Measurements from ENCODE around the gene OSBPL10.

The OSBPL10 gene

GRCh38 chr3:31929826-31930502 is 51.1 kb downstream of the OSBPL10 start:
- DNase-seq, result no peak
- Histone ChIP-seq H3K9me3 (no peaks in the 10 kb centered on the region), H3K36me3 (no peaks in the 10 kb centered on the region), H3K27me3 (no peaks in the 10 kb centered on the region), H3K4me3 (ENCODE audit: low read depth, low read length) (no peak overlapping the region), H3K4me1 (no peaks in the 10 kb centered on the region)
- TF ChIP-seq, protein P1, sequence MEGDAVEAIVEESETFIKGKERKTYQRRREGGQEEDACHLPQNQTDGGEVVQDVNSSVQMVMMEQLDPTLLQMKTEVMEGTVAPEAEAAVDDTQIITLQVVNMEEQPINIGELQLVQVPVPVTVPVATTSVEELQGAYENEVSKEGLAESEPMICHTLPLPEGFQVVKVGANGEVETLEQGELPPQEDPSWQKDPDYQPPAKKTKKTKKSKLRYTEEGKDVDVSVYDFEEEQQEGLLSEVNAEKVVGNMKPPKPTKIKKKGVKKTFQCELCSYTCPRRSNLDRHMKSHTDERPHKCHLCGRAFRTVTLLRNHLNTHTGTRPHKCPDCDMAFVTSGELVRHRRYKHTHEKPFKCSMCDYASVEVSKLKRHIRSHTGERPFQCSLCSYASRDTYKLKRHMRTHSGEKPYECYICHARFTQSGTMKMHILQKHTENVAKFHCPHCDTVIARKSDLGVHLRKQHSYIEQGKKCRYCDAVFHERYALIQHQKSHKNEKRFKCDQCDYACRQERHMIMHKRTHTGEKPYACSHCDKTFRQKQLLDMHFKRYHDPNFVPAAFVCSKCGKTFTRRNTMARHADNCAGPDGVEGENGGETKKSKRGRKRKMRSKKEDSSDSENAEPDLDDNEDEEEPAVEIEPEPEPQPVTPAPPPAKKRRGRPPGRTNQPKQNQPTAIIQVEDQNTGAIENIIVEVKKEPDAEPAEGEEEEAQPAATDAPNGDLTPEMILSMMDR (IDR thresholded peaks at IDR 0.05; ENCODE audit: low read depth, low read length), result no peak

- no peaks in the 10 kb centered on the region for H3K4me1 ChIP-seq
- DNase-seq, result no peak
- no peaks in the 10 kb centered on the region for H3K27me3 ChIP-seq
- TF ChIP-seq, protein P1 (IDR thresholded peaks at IDR 0.05; ENCODE audit: low read depth, low read length), result no peak
- no peak overlapping the region for H3K4me3 ChIP-seq (ENCODE audit: low read depth, low read length)
- no peaks in the 10 kb centered on the region for H3K9me3 ChIP-seq
- H3K36me3 ChIP-seq, result no peaks in the 10 kb centered on the region
Measured at GRCh38 chr3:31927811-31928210, 53.3 kb downstream of the OSBPL10 start.

- Histone ChIP-seq H3K9me3 (no peaks in the 10 kb centered on the region), H3K4me1 (no peaks in the 10 kb centered on the region), H3K4me3 (ENCODE audit: low read depth, low read length) (no peak overlapping the region), H3K36me3 (no peaks in the 10 kb centered on the region), H3K27me3 (no peaks in the 10 kb centered on the region)
- TF ChIP-seq, protein P1 (IDR thresholded peaks at IDR 0.05; ENCODE audit: low read depth, low read length), result no peak
- DNase-seq, result no peak
Measured at GRCh38 chr3:31926543-31926942, 54.5 kb downstream of the OSBPL10 start.

- TF ChIP-seq, protein P1 (IDR thresholded peaks at IDR 0.05; ENCODE audit: low read depth, low read length), result no peak
- no peaks in the 10 kb centered on the region for H3K9me3 ChIP-seq
- no peaks in the 10 kb centered on the region for H3K4me1 ChIP-seq
- no peak overlapping the region for H3K4me3 ChIP-seq (ENCODE audit: low read depth, low read length)
- DNase-seq, result no peak
- H3K27me3 ChIP-seq, result no peaks in the 10 kb centered on the region
- H3K36me3 ChIP-seq, result no peaks in the 10 kb centered on the region
Measured at GRCh38 chr3:31925271-31925630, 55.8 kb downstream of the OSBPL10 start.

- Histone ChIP-seq H3K4me3 (ENCODE audit: low read depth, low read length) (no peak overlapping the region), H3K27me3 (no peaks in the 10 kb centered on the region), H3K9me3 (no peaks in the 10 kb centered on the region), H3K36me3 (no peaks in the 10 kb centered on the region), H3K4me1 (no peaks in the 10 kb centered on the region)
- TF ChIP-seq, protein P1 (IDR thresholded peaks at IDR 0.05; ENCODE audit: low read depth, low read length), result no peak
- no peak for DNase-seq
Measured at GRCh38 chr3:31924610-31925270, 56.3 kb downstream of the OSBPL10 start.

- Histone ChIP-seq H3K4me1 (no peaks in the 10 kb centered on the region), H3K9me3 (no peaks in the 10 kb centered on the region), H3K36me3 (no peaks in the 10 kb centered on the region), H3K4me3 (ENCODE audit: low read depth, low read length) (no peak overlapping the region), H3K27me3 (no peaks in the 10 kb centered on the region)
- DNase-seq, result no peak
- TF ChIP-seq, protein P1 (IDR thresholded peaks at IDR 0.05; ENCODE audit: low read depth, low read length), result no peak
Measured at GRCh38 chr3:31922962-31923361, 58.1 kb downstream of the OSBPL10 start.

Data from BE2C (cell line).